Measurements from ENCODE around the gene GPR150.

The GPR150 gene

DNA sequence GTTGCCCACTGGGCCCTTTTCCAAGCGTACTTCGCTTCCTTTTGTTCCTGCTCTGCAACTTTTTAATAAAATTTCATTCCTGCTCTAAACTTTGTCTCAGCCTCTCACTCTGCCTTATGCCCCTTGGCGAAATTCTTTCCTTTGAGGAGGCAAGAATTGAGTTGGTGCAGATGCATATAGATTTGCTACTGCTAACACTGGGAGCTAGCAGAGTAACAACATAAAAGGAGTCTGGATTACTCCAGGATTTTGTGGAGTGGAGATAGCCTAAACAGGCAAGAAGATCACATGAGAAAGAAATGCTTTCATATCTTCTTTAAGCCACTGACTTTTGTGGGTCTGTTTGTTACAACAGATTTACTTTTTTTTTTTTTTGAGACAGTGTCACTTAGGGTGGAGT is 13.8 kb downstream of the GPR150 start:
- H3K9ac ChIP-seq (ENCODE audit: low read depth, low read length) = no peak overlapping the region
- H3K4me2 ChIP-seq (ENCODE audit: insufficient read depth, low read length) = no peak overlapping the region
- no peak overlapping the region for H3K4me3 ChIP-seq (ENCODE audit: low read depth in 1 of 2, low read length in 2 of 2)
- TF ChIP-seq EZH2 (IDR thresholded peaks at IDR 0.05; ENCODE audit: borderline replicate concordance, low read depth, low read length, severe bottlenecking) = no peak
- TF ChIP-seq, protein P1, sequence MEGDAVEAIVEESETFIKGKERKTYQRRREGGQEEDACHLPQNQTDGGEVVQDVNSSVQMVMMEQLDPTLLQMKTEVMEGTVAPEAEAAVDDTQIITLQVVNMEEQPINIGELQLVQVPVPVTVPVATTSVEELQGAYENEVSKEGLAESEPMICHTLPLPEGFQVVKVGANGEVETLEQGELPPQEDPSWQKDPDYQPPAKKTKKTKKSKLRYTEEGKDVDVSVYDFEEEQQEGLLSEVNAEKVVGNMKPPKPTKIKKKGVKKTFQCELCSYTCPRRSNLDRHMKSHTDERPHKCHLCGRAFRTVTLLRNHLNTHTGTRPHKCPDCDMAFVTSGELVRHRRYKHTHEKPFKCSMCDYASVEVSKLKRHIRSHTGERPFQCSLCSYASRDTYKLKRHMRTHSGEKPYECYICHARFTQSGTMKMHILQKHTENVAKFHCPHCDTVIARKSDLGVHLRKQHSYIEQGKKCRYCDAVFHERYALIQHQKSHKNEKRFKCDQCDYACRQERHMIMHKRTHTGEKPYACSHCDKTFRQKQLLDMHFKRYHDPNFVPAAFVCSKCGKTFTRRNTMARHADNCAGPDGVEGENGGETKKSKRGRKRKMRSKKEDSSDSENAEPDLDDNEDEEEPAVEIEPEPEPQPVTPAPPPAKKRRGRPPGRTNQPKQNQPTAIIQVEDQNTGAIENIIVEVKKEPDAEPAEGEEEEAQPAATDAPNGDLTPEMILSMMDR (IDR thresholded peaks at IDR 0.05; ENCODE audit: borderline replicate concordance, extremely low read depth, low read length, poor library complexity, severe bottlenecking) = no peak
- no peaks in the 10 kb centered on the region for H3K36me3 ChIP-seq (ENCODE audit: insufficient read depth, low read length)
- no peak overlapping the region for H3K27ac ChIP-seq (ENCODE audit: low read length)
- no peak overlapping the region for H2AFZ ChIP-seq (ENCODE audit: low read depth, low read length)
- H4K20me1 ChIP-seq (ENCODE audit: insufficient read depth, low read length) = no peaks in the 10 kb centered on the region
- H3K79me2 ChIP-seq (ENCODE audit: insufficient read depth, low read length) = no peaks in the 10 kb centered on the region
- no peak for ATAC-seq (ENCODE audit: insufficient read depth, low read depth)
- no peak for DNase-seq
- peaks cover 2% of the 10 kb centered on the region for H3K27me3 ChIP-seq (ENCODE audit: insufficient read depth, low read length, poor library complexity)
- H3K9me3 ChIP-seq (ENCODE audit: insufficient read depth, low read length, severe bottlenecking) = no peaks in the 10 kb centered on the region
- H3K4me1 ChIP-seq (ENCODE audit: insufficient read depth, low read length) = peaks cover 7% of the 10 kb centered on the region

DNA sequence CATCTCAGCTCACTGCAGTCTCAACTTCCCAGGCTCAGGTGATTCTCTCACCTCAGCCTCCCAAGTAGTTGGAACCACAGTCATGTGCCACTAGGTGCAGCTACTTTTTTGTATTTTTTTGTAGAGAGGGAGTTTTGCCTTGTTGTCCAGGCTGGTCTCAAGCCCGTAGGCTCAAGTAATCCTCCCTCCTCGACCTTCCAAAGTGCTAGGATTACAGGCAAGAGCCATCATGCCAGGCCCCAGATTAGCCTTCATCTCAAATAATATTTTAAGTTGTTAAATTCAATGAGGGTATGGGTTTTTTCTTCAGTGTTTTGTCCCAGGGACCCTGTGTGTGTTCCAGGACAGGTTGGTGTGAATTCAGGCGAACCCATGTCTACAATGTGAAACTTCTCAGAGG is 14.2 kb downstream of the GPR150 start:
- H3K79me2 ChIP-seq (ENCODE audit: insufficient read depth, low read length) = no peaks in the 10 kb centered on the region
- peaks cover 7% of the 10 kb centered on the region for H3K4me1 ChIP-seq (ENCODE audit: insufficient read depth, low read length)
- H2AFZ ChIP-seq (ENCODE audit: low read depth, low read length) = no peak overlapping the region
- TF ChIP-seq EZH2 (IDR thresholded peaks at IDR 0.05; ENCODE audit: borderline replicate concordance, low read depth, low read length, severe bottlenecking) = no peak
- TF ChIP-seq, protein P1 (IDR thresholded peaks at IDR 0.05; ENCODE audit: borderline replicate concordance, extremely low read depth, low read length, poor library complexity, severe bottlenecking) = no peak
- no peaks in the 10 kb centered on the region for H3K36me3 ChIP-seq (ENCODE audit: insufficient read depth, low read length)
- DNase-seq (no peak), ATAC-seq (ENCODE audit: insufficient read depth, low read depth) (no peak)
- no peak overlapping the region for H3K9ac ChIP-seq (ENCODE audit: low read depth, low read length)
- H3K27ac ChIP-seq (ENCODE audit: low read length) = no peak overlapping the region
- no peak overlapping the region for H3K4me2 ChIP-seq (ENCODE audit: insufficient read depth, low read length)
- peaks cover 2% of the 10 kb centered on the region for H3K27me3 ChIP-seq (ENCODE audit: insufficient read depth, low read length, poor library complexity)
- no peak overlapping the region for H3K4me3 ChIP-seq (ENCODE audit: low read depth in 1 of 2, low read length in 2 of 2)
- H3K9me3 ChIP-seq (ENCODE audit: insufficient read depth, low read length, severe bottlenecking) = no peaks in the 10 kb centered on the region
- no peaks in the 10 kb centered on the region for H4K20me1 ChIP-seq (ENCODE audit: insufficient read depth, low read length)

DNA sequence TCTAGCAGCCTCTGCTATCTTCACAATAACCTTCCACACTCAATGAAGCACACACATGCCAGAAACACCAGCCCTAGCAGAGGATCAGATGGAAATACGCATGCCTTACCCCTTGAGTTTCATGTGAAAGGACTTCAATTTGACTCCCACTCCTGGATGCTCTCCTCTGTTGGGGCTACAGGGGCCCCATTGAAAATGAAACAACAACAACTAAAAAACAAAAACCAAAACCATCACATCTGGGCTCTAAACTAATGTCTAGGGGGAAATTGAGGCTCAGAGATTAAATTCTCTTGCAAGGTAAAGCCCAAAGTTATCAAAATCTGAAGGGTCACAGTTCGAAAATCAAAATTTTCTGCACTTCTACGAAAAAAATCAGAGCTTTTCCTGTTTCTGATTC is 18.7 kb downstream of the GPR150 start:
- H3K79me2 ChIP-seq (ENCODE audit: insufficient read depth, low read length) = no peaks in the 10 kb centered on the region
- H4K20me1 ChIP-seq (ENCODE audit: insufficient read depth, low read length) = no peaks in the 10 kb centered on the region
- no peak overlapping the region for H3K27ac ChIP-seq (ENCODE audit: low read length)
- peaks cover 2% of the 10 kb centered on the region for H3K27me3 ChIP-seq (ENCODE audit: insufficient read depth, low read length, poor library complexity)
- TF ChIP-seq EZH2 (IDR thresholded peaks at IDR 0.05; ENCODE audit: borderline replicate concordance, low read depth, low read length, severe bottlenecking) = no peak
- TF ChIP-seq, protein P1 (IDR thresholded peaks at IDR 0.05; ENCODE audit: borderline replicate concordance, extremely low read depth, low read length, poor library complexity, severe bottlenecking) = no peak
- no peaks in the 10 kb centered on the region for H3K36me3 ChIP-seq (ENCODE audit: insufficient read depth, low read length)
- no peak overlapping the region for H3K4me3 ChIP-seq (ENCODE audit: low read depth in 1 of 2, low read length in 2 of 2)
- no peak for DNase-seq
- H3K4me1 ChIP-seq (ENCODE audit: insufficient read depth, low read length) = no peaks in the 10 kb centered on the region
- no peak overlapping the region for H3K9ac ChIP-seq (ENCODE audit: low read depth, low read length)
- H2AFZ ChIP-seq (ENCODE audit: low read depth, low read length) = no peak overlapping the region
- ATAC-seq (ENCODE audit: insufficient read depth, low read depth) = no peak
- no peaks in the 10 kb centered on the region for H3K9me3 ChIP-seq (ENCODE audit: insufficient read depth, low read length, severe bottlenecking)
- no peak overlapping the region for H3K4me2 ChIP-seq (ENCODE audit: insufficient read depth, low read length)

- no peaks in the 10 kb centered on the region for H3K36me3 ChIP-seq (ENCODE audit: insufficient read depth, low read length)
- H2AFZ ChIP-seq (ENCODE audit: low read depth, low read length) = no peak overlapping the region
- no peak for ATAC-seq (ENCODE audit: insufficient read depth, low read depth)
- no peak for DNase-seq
- H3K79me2 ChIP-seq (ENCODE audit: insufficient read depth, low read length) = no peaks in the 10 kb centered on the region
- H4K20me1 ChIP-seq (ENCODE audit: insufficient read depth, low read length) = no peaks in the 10 kb centered on the region
- peaks cover 21% of the 10 kb centered on the region for H3K4me1 ChIP-seq (ENCODE audit: insufficient read depth, low read length)
- no peak overlapping the region for H3K9ac ChIP-seq (ENCODE audit: low read depth, low read length)
- H3K9me3 ChIP-seq (ENCODE audit: insufficient read depth, low read length, severe bottlenecking) = no peaks in the 10 kb centered on the region
- no peak overlapping the region for H3K27ac ChIP-seq (ENCODE audit: low read length)
- H3K4me3 ChIP-seq (ENCODE audit: low read depth in 1 of 2, low read length in 2 of 2) = no peak overlapping the region
- no peak overlapping the region for H3K4me2 ChIP-seq (ENCODE audit: insufficient read depth, low read length)
- TF ChIP-seq, protein P1 (IDR thresholded peaks at IDR 0.05; ENCODE audit: borderline replicate concordance, extremely low read depth, low read length, poor library complexity, severe bottlenecking) = no peak
- no peak for TF ChIP-seq EZH2 (IDR thresholded peaks at IDR 0.05; ENCODE audit: borderline replicate concordance, low read depth, low read length, severe bottlenecking)
- peaks cover 2% of the 10 kb centered on the region for H3K27me3 ChIP-seq (ENCODE audit: insufficient read depth, low read length, poor library complexity)
Measured at GRCh38 chr5:95641741-95642220, 21.9 kb downstream of the GPR150 start.

Measured in DND-41 (cell line).